ENCODE data around the gene PPP2R1A. TPM values are rescaled to one million over a fixed set of nuclear protein-coding genes. Genes with fewer than 3 reads are reported as not detected.
"Not testable (repeated sequence)": the region's sequence is repeated elsewhere in the genome, so short reads cannot be mapped to it uniquely, and the experiment has no call there.

The PPP2R1A gene
- total RNA-seq, 1 donor from 2014 or later = 154 TPM

- DNase-seq = peak; percentile 76
Measured at GRCh38 chr19:52248241-52248640, 58.4 kb downstream of the PPP2R1A start.

GRCh38 chr19:52258426-52258825 is 68.6 kb downstream of the PPP2R1A start:
- DNase-seq = no peak

DNA sequence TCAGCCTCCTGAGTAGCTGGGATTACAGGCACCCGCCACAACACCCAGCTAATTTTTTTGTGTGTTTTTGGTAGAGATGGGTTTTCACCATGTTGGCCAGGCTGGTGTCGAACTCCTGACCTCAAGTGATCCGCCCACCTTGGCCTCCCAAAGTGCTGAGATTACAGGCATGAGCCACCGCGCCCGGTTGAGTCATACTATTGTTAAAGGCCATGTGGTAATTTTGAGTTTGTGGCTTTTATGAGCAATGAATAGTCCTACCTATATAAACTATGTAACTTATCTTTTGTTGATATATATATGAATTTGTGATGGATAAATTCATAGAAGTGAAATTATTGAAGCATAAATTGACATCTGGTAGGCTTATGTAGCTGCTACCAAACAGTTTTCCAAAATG is 75.7 kb downstream of the PPP2R1A start:
- not testable (repeated sequence) for DNase-seq

DNA sequence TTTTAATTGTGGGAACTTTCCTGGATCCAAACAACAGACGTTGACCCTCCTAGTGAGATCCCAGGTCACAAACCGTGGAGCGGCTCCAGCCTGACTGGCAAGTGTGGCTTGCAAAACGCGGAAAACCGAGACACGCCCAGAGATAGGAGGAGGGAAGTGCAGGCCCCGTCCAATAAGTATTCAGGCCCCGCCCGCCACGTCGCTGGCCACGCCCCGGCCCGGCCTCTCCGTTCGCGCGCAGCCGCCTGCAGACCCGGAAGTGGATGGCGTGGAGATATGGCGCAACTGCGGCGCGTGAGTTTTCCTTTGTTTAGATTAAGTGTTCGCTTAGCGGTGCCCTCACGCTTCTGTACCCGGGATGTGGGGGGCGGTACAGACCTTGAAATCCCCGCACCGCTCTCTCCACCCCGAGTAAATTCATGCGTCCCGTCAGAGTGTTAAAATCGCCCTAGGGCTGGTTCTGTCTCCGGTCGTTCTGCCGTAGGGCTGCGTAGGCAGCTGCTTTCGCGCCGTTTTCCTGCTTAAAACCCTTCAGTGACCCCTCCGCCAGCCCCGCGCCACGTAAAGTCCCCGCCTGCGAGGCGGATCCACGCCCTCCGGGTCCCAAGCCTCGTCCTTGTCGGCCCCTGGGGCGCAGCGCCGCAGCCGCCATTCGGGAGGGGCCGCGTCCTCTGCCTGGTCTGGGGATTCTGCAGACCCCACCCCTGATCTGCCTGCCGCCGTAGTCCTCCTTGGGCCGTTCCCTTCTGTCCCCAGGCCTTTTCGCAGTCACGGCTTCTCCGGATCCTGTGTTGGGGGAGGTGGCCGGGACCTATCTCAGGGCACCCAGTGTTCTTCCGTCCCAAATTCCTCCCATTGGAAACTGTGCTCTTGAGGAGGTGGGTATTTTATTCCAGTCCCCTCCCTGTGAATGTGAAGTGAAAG is 79.7 kb downstream of the PPP2R1A start, which contains the start of gene ZNF766:
ZNF766 (plus strand) TSS at position 250 of the 924 bp plus-strand sequence; CDS start at position 277, 27 bp downstream.
- peak; percentile 97 for DNase-seq

GRCh38 chr19:52270266-52270885 is 80.5 kb downstream of the PPP2R1A start:
- peak; percentile 41 for DNase-seq

DNA sequence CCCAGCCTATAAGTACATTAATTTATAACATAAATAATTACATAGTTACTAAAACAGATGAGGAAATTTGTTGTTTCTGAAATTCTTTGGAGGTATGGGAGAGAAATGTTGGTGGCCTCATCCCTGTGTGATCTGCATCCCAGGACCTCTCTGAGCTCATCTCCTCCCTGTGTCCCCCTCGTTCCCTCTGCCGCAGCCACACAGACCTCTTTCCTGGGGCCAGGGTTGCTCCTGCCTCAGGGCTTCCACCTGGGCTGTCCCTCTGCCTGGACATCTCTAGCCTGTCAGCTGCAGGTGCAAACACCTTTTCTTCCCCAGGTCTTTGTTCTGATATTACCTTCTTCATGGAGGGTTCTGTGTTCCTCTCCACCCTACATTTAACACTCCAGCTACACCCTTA is 83.4 kb downstream of the PPP2R1A start:
- no peak for DNase-seq

GRCh38 chr19:52274191-52274590 is 84.3 kb downstream of the PPP2R1A start:
- no peak for DNase-seq

- no peak for DNase-seq
Measured at GRCh38 chr19:52275988-52276387, 86.1 kb downstream of the PPP2R1A start.

DNA sequence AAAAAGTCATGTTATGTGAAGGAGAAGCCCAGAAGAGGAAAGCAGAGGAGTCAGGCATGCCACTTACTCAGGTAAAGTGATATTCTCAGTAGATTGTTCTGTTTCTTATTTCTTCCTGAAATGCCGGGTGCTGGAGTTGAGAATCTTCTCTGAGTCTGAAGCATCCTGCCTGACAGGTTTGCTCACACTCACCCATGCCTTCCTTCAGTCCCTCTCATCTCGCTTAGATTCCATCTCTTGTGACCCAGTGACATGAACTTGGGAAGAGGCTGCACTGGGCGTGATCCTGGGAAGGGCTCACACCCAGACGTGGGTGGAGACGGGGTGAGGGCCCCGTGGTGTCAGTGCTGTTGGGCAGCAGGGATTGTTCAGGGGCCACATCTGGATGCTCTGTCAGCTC is 87.6 kb downstream of the PPP2R1A start:
- no peak for DNase-seq

Other genes with a start within 250 kb of the PPP2R1A start
- gene ZNF350, start 203.2 kb upstream of the PPP2R1A start, total RNA-seq = 11.2 and 14.8 TPM in 2 replicates
- 11.9 and 12.9 TPM in 2 replicates for gene ZNF615, start 181.8 kb upstream of the PPP2R1A start, total RNA-seq
- gene ZNF614, start 161.7 kb upstream of the PPP2R1A start, total RNA-seq = 9.9 and 10.1 TPM in 2 replicates
- gene ZNF432, start 141.2 kb upstream of the PPP2R1A start, total RNA-seq = 6.5 and 10.0 TPM in 2 replicates
- gene ZNF841, start 94.3 kb upstream of the PPP2R1A start, total RNA-seq = 13.5 and 22.5 TPM in 2 replicates
- gene ZNF616, start 50.1 kb upstream of the PPP2R1A start, total RNA-seq = 8.5 and 9.2 TPM in 2 replicates
- 10.2 and 10.7 TPM in 2 replicates for gene ZNF836, start 18.4 kb upstream of the PPP2R1A start, total RNA-seq
- 11.9 and 16.2 TPM in 2 replicates for gene ZNF766, start 79.5 kb downstream of the PPP2R1A start, total RNA-seq
- gene ZNF480, start 107.1 kb downstream of the PPP2R1A start, total RNA-seq = 4.9 and 5.4 TPM in 2 replicates
- gene ZNF610, start 146.2 kb downstream of the PPP2R1A start, total RNA-seq = 3.3 and 3.7 TPM in 2 replicates
- 11.4 and 20.9 TPM in 2 replicates for gene ZNF880, start 179.9 kb downstream of the PPP2R1A start, total RNA-seq
- gene ZNF528, start 207.8 kb downstream of the PPP2R1A start, total RNA-seq = 12.2 and 13.8 TPM in 2 replicates
- gene ZNF534, start 239.1 kb downstream of the PPP2R1A start, total RNA-seq = not detected in 2 replicates

Measured in dermis blood vessel endothelial cell (primary cell).